ENCODE data around the gene UPK3A. TPM values are rescaled to one million over a fixed set of nuclear protein-coding genes. Genes with fewer than 3 reads are reported as not detected.

Gene UPK3A
- total and polyA plus RNA-seq, 2 of the 13 experiments (the other 11 are each of a cell fraction or from before 2014, with no cell fraction given): 10.5 to 13.8 TPM

DNA sequence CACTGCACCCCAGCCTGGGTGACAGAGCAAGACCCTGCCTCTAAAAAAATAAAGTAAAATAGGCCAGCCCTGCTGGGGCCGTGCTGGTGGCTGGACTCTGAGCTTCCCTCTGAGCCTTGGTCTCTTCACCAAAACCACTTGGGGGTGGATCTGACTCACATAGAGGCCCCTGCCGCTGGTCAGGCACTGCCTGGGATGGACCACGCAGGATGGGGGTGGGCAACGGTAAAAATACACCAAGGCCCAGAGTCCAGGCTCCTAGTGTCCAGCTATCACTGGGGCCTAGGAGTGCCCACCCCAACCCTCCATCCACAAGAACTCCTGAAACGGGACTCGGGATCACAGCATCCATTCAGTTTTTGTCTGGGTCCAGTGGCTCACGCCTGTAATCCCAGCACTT is 12.3 kb upstream of the UPK3A start (continued):
- TF ChIP-seq PRMT3 (CRISPR knock-in tag; IDR thresholded peaks at IDR 0.05; ENCODE audit: borderline replicate concordance, low read depth) (no peak), NFKBIZ (CRISPR knock-in tag; IDR thresholded peaks at IDR 0.05) (no peak), ZNF354B (CRISPR knock-in tag; IDR thresholded peaks at IDR 0.05) (no peak), GFI1 (CRISPR knock-in tag; IDR thresholded peaks at IDR 0.05; ENCODE audit: borderline replicate concordance) (no peak), MED1 (CRISPR knock-in tag; IDR thresholded peaks at IDR 0.05) (peak; percentile 76), ZNF530 (CRISPR knock-in tag; IDR thresholded peaks at IDR 0.05; ENCODE audit: low read depth) (no peak), EHMT2 (IDR thresholded peaks at IDR 0.05; ENCODE audit: borderline replicate concordance, low read depth, low read length) (no peak), HDAC2 (CRISPR knock-in tag; IDR thresholded peaks at IDR 0.05) (no peak), REXO4 (CRISPR knock-in tag; IDR thresholded peaks at IDR 0.05; ENCODE audit: borderline replicate concordance) (no peak)
- TF ChIP-seq, protein P1, sequence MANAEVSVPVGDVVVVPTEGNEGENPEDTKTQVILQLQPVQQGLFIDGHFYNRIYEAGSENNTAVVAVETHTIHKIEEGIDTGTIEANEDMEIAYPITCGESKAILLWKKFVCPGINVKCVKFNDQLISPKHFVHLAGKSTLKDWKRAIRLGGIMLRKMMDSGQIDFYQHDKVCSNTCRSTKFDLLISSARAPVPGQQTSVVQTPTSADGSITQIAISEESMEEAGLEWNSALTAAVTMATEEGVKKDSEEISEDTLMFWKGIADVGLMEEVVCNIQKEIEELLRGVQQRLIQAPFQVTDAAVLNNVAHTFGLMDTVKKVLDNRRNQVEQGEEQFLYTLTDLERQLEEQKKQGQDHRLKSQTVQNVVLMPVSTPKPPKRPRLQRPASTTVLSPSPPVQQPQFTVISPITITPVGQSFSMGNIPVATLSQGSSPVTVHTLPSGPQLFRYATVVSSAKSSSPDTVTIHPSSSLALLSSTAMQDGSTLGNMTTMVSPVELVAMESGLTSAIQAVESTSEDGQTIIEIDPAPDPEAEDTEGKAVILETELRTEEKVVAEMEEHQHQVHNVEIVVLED (CRISPR knock-in tag; IDR thresholded peaks at IDR 0.05; ENCODE audit: borderline replicate concordance): no peak
- TF ChIP-seq, protein P2, sequence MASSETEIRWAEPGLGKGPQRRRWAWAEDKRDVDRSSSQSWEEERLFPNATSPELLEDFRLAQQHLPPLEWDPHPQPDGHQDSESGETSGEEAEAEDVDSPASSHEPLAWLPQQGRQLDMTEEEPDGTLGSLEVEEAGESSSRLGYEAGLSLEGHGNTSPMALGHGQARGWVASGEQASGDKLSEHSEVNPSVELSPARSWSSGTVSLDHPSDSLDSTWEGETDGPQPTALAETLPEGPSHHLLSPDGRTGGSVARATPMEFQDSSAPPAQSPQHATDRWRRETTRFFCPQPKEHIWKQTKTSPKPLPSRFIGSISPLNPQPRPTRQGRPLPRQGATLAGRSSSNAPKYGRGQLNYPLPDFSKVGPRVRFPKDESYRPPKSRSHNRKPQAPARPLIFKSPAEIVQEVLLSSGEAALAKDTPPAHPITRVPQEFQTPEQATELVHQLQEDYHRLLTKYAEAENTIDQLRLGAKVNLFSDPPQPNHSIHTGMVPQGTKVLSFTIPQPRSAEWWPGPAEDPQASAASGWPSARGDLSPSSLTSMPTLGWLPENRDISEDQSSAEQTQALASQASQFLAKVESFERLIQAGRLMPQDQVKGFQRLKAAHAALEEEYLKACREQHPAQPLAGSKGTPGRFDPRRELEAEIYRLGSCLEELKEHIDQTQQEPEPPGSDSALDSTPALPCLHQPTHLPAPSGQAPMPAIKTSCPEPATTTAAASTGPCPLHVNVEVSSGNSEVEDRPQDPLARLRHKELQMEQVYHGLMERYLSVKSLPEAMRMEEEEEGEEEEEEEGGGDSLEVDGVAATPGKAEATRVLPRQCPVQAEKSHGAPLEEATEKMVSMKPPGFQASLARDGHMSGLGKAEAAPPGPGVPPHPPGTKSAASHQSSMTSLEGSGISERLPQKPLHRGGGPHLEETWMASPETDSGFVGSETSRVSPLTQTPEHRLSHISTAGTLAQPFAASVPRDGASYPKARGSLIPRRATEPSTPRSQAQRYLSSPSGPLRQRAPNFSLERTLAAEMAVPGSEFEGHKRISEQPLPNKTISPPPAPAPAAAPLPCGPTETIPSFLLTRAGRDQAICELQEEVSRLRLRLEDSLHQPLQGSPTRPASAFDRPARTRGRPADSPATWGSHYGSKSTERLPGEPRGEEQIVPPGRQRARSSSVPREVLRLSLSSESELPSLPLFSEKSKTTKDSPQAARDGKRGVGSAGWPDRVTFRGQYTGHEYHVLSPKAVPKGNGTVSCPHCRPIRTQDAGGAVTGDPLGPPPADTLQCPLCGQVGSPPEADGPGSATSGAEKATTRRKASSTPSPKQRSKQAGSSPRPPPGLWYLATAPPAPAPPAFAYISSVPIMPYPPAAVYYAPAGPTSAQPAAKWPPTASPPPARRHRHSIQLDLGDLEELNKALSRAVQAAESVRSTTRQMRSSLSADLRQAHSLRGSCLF (CRISPR knock-in tag; IDR thresholded peaks at IDR 0.05; ENCODE audit: borderline replicate concordance): no peak
- TF ChIP-seq, protein P3, sequence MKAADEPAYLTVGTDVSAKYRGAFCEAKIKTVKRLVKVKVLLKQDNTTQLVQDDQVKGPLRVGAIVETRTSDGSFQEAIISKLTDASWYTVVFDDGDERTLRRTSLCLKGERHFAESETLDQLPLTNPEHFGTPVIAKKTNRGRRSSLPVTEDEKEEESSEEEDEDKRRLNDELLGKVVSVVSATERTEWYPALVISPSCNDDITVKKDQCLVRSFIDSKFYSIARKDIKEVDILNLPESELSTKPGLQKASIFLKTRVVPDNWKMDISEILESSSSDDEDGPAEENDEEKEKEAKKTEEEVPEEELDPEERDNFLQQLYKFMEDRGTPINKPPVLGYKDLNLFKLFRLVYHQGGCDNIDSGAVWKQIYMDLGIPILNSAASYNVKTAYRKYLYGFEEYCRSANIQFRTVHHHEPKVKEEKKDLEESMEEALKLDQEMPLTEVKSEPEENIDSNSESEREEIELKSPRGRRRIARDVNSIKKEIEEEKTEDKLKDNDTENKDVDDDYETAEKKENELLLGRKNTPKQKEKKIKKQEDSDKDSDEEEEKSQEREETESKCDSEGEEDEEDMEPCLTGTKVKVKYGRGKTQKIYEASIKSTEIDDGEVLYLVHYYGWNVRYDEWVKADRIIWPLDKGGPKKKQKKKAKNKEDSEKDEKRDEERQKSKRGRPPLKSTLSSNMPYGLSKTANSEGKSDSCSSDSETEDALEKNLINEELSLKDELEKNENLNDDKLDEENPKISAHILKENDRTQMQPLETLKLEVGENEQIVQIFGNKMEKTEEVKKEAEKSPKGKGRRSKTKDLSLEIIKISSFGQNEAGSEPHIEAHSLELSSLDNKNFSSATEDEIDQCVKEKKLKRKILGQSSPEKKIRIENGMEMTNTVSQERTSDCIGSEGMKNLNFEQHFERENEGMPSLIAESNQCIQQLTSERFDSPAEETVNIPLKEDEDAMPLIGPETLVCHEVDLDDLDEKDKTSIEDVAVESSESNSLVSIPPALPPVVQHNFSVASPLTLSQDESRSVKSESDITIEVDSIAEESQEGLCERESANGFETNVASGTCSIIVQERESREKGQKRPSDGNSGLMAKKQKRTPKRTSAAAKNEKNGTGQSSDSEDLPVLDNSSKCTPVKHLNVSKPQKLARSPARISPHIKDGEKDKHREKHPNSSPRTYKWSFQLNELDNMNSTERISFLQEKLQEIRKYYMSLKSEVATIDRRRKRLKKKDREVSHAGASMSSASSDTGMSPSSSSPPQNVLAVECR (CRISPR knock-in tag; IDR thresholded peaks at IDR 0.05; ENCODE audit: borderline replicate concordance): no peak
- TF ChIP-seq, protein P4, sequence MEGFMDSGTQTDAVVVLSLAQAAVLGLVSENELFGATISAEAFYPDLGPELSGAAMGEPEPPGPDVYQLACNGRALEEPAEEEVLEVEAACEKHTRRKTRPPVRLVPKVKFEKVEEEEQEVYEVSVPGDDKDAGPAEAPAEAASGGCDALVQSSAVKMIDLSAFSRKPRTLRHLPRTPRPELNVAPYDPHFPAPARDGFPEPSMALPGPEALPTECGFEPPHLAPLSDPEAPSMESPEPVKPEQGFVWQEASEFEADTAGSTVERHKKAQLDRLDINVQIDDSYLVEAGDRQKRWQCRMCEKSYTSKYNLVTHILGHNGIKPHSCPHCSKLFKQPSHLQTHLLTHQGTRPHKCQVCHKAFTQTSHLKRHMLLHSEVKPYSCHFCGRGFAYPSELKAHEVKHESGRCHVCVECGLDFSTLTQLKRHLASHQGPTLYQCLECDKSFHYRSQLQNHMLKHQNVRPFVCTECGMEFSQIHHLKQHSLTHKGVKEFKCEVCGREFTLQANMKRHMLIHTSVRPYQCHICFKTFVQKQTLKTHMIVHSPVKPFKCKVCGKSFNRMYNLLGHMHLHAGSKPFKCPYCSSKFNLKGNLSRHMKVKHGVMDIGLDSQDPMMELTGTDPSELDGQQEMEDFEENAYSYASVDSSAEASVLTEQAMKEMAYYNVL (CRISPR knock-in tag; IDR thresholded peaks at IDR 0.05; ENCODE audit: borderline replicate concordance): no peak
- TF ChIP-seq, protein P5, sequence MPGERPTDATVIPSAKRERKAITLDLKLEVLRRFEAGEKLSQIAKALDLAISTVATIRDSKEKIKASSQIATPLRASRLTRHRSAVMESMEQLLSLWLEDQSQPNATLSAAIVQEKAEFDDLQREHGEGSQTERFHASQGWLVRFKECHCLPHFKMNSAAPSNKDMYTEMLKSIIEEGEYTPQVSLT (CRISPR knock-in tag; IDR thresholded peaks at IDR 0.05; ENCODE audit: borderline replicate concordance, low read depth): no peak
- TF ChIP-seq, protein P6, sequence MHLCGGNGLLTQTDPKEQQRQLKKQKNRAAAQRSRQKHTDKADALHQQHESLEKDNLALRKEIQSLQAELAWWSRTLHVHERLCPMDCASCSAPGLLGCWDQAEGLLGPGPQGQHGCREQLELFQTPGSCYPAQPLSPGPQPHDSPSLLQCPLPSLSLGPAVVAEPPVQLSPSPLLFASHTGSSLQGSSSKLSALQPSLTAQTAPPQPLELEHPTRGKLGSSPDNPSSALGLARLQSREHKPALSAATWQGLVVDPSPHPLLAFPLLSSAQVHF (CRISPR knock-in tag; IDR thresholded peaks at IDR 0.05): no peak
